GM21619 (cell line): ENCODE data around the gene PTPA.

Experiments
- ATAC-seq: cut with Tn5 transposase; IDR thresholded peaks from one replicate; pipeline ENCODE4 v1.9.1; 2021; ENCODE audit not compliant: unreplicated experiment

PTPA gene

DNA sequence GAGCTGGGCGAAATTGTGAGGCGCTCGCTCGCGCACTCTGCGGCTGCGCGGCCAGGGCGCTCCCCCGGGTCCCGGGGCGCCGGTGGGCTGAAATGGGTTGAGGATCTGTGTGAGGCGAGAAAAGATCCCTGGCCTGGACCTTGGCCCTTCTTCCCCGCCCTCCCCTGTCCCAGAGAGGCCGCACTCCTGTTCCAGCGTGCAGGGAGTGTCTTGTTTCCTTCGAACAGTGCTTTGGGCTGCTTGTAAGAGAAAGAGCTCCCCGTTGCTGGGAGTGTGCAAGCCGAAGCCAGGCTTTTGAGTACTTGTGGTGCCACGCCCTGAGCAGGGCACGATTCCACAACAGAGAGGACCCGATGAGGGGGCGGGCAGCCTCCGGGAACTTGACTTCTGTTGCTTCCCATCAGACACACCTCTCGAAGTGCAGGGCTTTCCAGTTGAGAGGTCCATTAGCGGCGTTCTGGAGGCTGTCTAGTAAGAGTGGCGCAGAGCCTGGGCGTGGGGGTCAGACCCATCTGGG, 29.8 kb upstream of the PTPA start:
- ATAC-seq, result no peak

DNA sequence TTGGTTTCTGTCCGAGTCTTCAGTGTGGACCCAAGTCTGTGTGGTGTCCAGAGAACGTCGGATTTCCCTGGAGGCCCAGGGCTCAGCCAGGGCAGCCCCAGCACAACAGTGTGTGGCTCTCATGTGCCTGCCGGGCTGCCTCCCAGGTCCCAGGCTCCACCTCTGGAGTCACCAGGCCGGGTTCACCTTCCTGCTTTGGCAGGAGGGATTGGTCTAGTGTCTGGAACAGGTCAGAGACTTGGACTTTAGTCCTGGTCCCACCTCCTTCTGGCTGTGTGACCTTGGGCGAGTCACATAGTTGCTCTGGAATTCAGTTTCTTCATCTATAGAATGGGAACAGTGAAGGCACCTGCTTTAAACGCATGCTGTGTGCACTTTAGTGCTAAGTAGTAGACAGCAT, 27.1 kb upstream of the PTPA start:
- no peak for ATAC-seq

DNA sequence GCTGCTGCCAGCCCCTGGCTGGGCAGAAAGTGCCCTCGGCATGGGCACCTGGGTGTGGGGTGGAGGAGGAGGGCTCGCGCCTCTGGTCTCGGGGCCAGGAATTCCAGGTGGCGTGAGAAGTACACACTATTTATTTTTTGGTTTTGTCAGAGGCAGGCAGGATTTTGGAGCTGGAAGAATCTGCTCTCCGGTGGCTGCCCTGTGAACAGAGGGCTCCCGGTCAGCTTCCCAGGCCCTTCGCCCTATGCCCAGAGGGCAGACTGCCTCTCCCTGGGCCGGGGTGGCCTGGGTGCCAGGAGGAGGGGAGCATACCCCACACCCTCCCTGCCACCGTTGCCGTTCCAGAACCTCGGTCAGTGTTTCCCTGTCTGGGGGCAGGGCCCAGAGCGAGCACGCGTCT, 22.0 kb upstream of the PTPA start:
- ATAC-seq, result no peak

- no peak for ATAC-seq
Measured at GRCh38 chr9:129093602-129094386, 17.4 kb upstream of the PTPA start.

GRCh38 chr9:129094387-129095169, 16.6 kb upstream of the PTPA start:
- ATAC-seq, result no peak

DNA sequence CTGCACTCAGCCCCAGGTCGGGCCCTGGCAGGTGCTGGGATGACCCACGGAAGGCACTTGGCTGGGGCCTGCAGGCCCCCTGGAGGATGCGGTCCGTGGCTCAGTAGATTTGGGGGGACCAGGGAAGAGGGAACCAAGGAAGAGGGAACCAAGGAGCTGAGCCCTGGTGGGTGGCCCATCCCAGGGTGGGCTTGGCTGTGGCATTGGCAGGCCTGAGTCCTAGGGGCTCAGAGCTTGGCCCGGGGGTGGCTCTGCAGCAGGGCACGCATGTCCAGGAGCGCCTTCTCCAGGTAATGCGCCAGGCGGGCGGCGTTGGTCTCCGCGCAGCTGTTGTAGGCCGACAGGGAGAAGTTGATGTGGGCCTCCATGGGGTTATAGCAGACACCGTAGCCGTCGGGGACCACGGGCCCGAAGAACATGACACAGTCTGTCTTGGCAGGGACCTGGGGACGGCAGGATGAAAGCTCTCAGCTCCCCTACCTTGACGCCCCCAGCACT, 16.0 kb upstream of the PTPA start:
- no peak for ATAC-seq

DNA sequence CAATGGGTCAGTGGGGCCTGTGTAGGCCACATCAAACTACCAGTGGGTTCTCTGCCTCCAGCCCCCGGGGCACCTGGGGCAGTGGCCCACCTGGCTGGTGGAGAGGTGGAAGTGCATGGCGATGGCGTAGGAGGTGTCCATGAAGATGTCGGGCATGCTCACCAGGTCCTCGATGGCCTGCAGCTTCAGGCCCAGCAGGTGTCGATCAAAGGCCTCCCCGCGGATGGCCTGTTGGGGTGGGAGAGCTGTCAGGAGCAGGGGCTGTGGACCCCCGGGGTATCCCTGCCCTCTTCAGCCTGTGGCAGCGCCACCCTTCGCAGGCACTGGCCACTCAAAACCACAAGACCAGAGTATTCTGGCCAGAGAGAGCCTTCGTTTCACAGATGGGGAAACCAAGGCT, 15.3 kb upstream of the PTPA start:
- no peak for ATAC-seq

GRCh38 chr9:129097671-129098306, 13.4 kb upstream of the PTPA start:
- no peak for ATAC-seq

GRCh38 chr9:129098328-129098727, 12.9 kb upstream of the PTPA start:
- ATAC-seq, result no peak

DNA sequence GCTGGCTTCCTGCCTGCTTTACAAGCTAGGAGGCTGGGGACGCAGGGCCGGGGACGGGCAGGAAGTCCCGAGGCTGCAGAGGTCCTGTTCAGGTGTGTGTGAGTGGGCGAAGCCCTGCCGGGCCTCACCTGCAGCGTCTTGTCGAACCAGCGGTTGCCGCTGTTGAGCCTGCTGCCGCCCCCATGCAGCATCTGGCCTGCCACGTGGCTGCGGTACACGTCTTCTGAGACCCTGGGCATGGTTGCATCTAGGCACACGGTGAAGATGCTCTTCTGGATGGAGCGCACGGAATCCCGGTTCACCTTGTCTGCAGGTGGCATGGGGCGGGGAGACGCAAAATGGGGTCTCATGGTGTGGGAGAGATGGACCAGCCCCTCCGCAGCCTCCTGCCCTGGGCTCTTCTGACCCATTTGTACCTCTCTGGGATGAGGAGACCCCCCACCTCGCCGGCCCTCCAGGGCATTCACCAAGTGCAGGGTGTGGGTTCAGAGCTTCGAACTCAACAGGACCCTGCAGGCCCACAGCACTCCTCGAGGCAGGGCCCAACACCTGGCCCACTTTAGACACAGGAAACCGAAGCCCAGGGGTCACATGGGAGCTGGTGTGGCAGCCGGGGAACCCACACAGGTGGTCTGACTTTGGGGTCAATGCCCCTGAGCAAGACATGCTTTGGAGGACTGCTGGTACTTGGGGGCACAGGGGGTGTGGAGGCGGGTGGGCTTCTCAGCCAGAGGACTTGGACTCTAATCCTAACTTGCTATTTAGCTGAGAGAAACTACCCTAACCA, 10.6 kb upstream of the PTPA start:
- ATAC-seq, result no peak

DNA sequence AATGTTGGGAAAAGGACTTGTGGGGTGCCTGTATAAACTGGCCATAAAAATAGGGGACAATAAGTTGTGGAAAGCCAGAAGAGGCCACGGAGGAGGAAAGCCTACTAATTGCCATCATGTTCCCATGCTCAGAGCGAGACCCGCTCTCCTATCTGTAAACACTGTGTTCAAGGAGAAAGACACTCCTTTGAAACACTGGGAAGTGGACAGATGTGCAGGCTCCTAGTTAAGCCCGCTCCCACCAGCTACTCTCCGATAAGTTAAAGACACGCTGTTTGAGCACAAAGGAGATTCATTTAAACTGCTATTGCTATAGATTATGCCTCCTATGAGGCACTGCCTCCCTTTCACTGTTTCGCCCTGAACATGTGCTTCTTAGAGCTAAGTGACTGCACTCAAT, 9.9 kb upstream of the PTPA start:
- ATAC-seq, result no peak

GRCh38 chr9:129102095-129102525, 9.1 kb upstream of the PTPA start:
- no peak for ATAC-seq

DNA sequence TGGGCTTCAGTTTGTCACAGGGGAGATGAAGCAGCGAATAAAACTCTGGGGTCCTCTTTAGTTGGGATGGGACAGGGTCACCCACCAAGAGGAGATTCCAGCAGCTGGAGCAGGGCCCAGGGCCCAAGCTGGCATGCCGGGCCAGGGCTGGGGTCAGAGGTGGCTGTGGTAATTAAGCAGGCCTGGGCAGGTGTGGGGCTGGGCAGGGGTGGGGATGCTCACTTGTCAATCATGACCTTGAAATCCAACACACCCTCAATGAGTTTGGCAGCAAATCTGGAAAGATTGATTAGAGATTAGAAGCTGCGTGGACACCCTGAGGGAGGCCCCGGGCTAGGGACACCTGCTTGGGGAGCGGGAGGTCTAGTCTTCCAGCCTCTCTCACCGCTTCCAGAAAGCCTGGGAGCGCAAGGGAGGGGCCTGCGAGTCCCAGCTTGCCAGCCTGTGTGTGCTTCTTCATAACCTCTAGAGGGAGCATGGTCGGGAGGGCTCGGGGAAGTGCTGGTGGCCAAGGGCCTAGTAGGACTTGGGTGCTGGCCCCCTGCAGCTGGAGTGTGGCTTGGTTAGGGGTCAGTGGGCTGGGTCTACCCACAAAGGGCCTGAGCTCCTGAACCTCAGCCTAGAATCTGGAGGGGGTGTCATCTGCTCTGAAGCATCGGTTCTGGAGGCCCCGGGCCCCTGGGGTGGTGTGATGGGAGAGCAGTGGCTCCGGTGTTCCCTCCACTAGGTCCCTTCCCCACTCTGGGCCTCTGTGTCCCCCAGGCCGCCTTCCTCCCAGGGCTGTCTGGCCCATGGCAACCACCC, 8.2 kb upstream of the PTPA start:
- no peak for ATAC-seq

GRCh38 chr9:129103595-129103965, 7.6 kb upstream of the PTPA start:
- ATAC-seq, result no peak

DNA sequence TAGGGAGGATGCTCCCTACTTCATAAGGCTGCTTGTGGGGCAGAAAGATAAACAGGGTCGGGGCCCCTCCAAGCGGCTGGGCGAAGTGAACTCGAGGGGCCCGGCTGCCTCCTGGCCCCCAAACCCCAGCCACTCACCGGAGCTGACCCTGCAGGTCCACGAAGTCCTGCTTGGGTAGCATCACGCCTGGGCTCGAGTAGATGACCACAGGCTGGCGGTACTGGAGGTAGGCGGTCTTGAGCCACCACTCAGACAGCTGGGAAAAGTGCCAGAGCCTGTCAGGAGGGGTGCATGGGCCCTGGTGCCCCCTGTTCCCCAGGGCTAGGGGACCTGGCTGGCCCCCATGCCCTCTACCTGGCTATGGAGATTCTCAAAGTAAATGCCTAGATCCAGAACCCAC, 7.2 kb upstream of the PTPA start:
- no peak for ATAC-seq

DNA sequence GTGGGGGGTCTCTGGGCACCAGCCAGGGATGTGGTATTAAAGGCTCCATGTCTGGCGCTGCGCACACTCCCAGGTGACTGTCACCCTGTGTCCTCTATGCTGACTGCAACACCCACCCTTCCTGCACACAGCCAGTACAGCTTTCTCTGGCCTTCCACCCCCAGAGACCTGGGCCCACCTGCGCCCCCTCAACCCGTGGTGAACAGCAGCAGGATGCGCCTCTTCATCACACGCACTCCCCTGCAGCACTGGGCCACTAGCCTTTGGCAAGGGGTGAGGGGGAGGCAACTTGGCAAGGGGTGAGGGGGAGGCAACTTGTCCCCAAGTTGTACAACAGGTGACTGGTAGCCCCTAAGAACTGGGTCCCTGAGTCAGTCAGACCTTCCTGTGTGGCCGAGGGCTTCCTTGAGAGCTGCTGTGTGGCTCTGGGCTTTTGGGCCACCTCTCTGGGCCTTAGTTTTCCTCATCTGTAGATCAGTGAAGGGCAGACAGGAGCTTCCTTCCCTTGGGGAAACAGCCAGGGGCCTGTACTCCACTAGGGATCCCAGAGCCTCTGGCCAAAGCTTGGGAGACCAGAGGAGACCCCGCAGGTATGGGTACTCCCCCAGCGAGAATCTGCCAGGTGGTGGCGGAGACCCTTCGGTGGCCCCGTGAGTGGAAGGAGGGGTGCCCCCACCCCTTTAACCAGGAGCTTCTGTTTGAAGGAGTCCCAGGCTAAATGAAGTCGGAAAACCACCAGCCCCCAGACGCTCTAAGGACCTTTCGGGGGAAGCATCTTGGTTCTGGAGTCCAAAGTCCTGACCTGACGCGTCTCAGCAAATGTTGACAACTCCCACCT, 5.1 kb upstream of the PTPA start:
- ATAC-seq, result no peak

- no peak for ATAC-seq
Measured at GRCh38 chr9:129107651-129108050, 3.6 kb upstream of the PTPA start.

GRCh38 chr9:129108083-129108804, 3.0 kb upstream of the PTPA start:
- no peak for ATAC-seq
